ENCODE results near the gene HOXA1. TPM values are rescaled to one million over a fixed set of nuclear protein-coding genes. Genes with fewer than 3 reads are reported as not detected.

HOXA1 gene
- polyA plus RNA-seq (2013), result 0.32 TPM

GRCh38 chr7:27095897-27096767 lies at the start of gene HOXA1:
TSS of gene HOXA1 (minus strand) at chr7:27096000. CDS start at chr7:27095912, 88 bp downstream.
- peak within 1 kb of the TSS; percentile 57 to 82 (median 77) for H3K4me3 ChIP-seq (ENCODE audit: control insufficient read depth in 1 of 7, extremely low read depth in 1 of 7, insufficient read depth in 4 of 7, low read depth in 2 of 7, low read length in 6 of 7)
- 0% methylated on average over 45 of the region's 68 CpGs for WGBS (ENCODE audit: insufficient coverage)
- POLR2A ChIA-PET, result no interaction called here

GRCh38 chr7:27145165-27145913 lies 49.5 kb upstream of the HOXA1 start:
- ChIA-PET CTCF (interaction anchor here (0.6 to 9.1 kb wide), 9 partner anchors 8 to 476 kb away, joined by 3 to 87 read pairs (median 5); partner anchors contain the start of gene HOXA4), POLR2A (interaction anchor here (0.8 to 1.0 kb wide), 2 partner anchors 14 to 23 kb away, joined by 3 read pairs; no protein-coding TSS in a partner anchor)
- DNase-seq, result no peak
- Histone ChIP-seq H3K9me3 (ENCODE audit: control extremely low read depth in 1 of 5, control insufficient read depth in 4 of 5, insufficient read depth in 2 of 5, low read depth in 1 of 5, low read length in 4 of 5) (peaks cover 0 to 4% (median 0%) of the 10 kb centered on the region in 5 experiments), H3K4me3 (ENCODE audit: control insufficient read depth in 1 of 7, extremely low read depth in 1 of 7, insufficient read depth in 4 of 7, low read depth in 2 of 7, low read length in 6 of 7) (peak overlapping the region in 3 of 7 experiments; percentile 5 to 79 (median 40)), H3K27ac (ENCODE audit: insufficient read depth in 1 of 2, low read depth in 1 of 2, low read length in 2 of 2, poor library complexity in 1 of 2, severe bottlenecking in 2 of 2) (peak overlapping the region in 1 of 2 experiments; percentile 61), H3K4me1 (ENCODE audit: control extremely low read depth in 1 of 4, control insufficient read depth in 4 of 4, insufficient read depth in 4 of 4, low read length in 3 of 4) (peaks cover 5 to 62% (median 54%) of the 10 kb centered on the region in 4 experiments), H3K36me3 (ENCODE audit: control insufficient read depth in 4 of 4, insufficient read depth in 4 of 4, low read length in 3 of 4) (peaks cover 2 to 87% (median 49%) of the 10 kb centered on the region in 4 experiments), H3K27me3 (replicated peaks in 2 of 5; ENCODE audit: control insufficient read depth in 4 of 5, insufficient read depth in 5 of 5, low read length in 4 of 5) (no peaks in the 10 kb centered on the region)
- 77% methylated on average over 29 of the region's 47 CpGs for WGBS (ENCODE audit: insufficient coverage)

More at GRCh38 chr7:27095897-27096767, at the start of gene HOXA1:
- Histone ChIP-seq H3K4me1 (ENCODE audit: control extremely low read depth in 1 of 4, control insufficient read depth in 4 of 4, insufficient read depth in 4 of 4, low read length in 3 of 4) (peaks cover 2 to 47% (median 37%) of the 10 kb centered on the region in 4 experiments), H3K36me3 (ENCODE audit: control insufficient read depth in 4 of 4, insufficient read depth in 4 of 4, low read length in 3 of 4) (peaks cover 0 to 6% (median 1%) of the 10 kb centered on the region in 4 experiments), H3K27me3 (replicated peaks in 2 of 5; ENCODE audit: control insufficient read depth in 4 of 5, insufficient read depth in 5 of 5, low read length in 4 of 5) (peaks cover 30 to 98% (median 50%) of the 10 kb centered on the region in 5 experiments), H3K9me3 (ENCODE audit: control extremely low read depth in 1 of 5, control insufficient read depth in 4 of 5, insufficient read depth in 2 of 5, low read depth in 1 of 5, low read length in 4 of 5) (no peaks in the 10 kb centered on the region), H3K27ac (ENCODE audit: insufficient read depth in 1 of 2, low read depth in 1 of 2, low read length in 2 of 2, poor library complexity in 1 of 2, severe bottlenecking in 2 of 2) (no peak within 1 kb of the TSS)
- CTCF ChIA-PET, result interaction anchor here (0.6 to 3.8 kb wide), 10 partner anchors 10 to 414 kb away, joined by 3 to 24 read pairs (median 4); partner anchors contain the start of genes HOXA5 and HOXA7
- peak; percentile 87 to 93 (median 92) for DNase-seq

- POLR2A ChIA-PET, result interaction anchor here (0.6 to 1.0 kb wide), 3 partner anchors 15 to 32 kb away, joined by 3 read pairs; no protein-coding TSS in a partner anchor
- H3K36me3 ChIP-seq (ENCODE audit: control insufficient read depth in 4 of 4, insufficient read depth in 4 of 4, low read length in 3 of 4), result peaks cover 2 to 89% (median 53%) of the 10 kb centered on the region in 4 experiments
- H3K27ac ChIP-seq (ENCODE audit: insufficient read depth in 1 of 2, low read depth in 1 of 2, low read length in 2 of 2, poor library complexity in 1 of 2, severe bottlenecking in 2 of 2), result peak overlapping the region in 1 of 2 experiments; percentile 61
- CTCF ChIA-PET, result interaction anchor here (0.6 to 9.1 kb wide), 11 partner anchors 8 to 475 kb away, joined by 3 to 87 read pairs (median 5); partner anchors contain the start of genes HOXA3 and HOXA4
- no peak for DNase-seq
- 44% methylated on average over 26 of the region's 31 CpGs for WGBS (ENCODE audit: insufficient coverage)
- peaks cover 0 to 4% (median 0%) of the 10 kb centered on the region in 5 experiments for H3K9me3 ChIP-seq (ENCODE audit: control extremely low read depth in 1 of 5, control insufficient read depth in 4 of 5, insufficient read depth in 2 of 5, low read depth in 1 of 5, low read length in 4 of 5)
- H3K27me3 ChIP-seq (replicated peaks in 2 of 5; ENCODE audit: control insufficient read depth in 4 of 5, insufficient read depth in 5 of 5, low read length in 4 of 5), result no peaks in the 10 kb centered on the region
- H3K4me3 ChIP-seq (ENCODE audit: control insufficient read depth in 1 of 7, extremely low read depth in 1 of 7, insufficient read depth in 4 of 7, low read depth in 2 of 7, low read length in 6 of 7), result peak overlapping the region in 4 of 7 experiments; percentile 2 to 79 (median 22)
- H3K4me1 ChIP-seq (ENCODE audit: control extremely low read depth in 1 of 4, control insufficient read depth in 4 of 4, insufficient read depth in 4 of 4, low read length in 3 of 4), result peaks cover 3 to 56% (median 48%) of the 10 kb centered on the region in 4 experiments
Observed at GRCh38 chr7:27144781-27145164, 49.0 kb upstream of the HOXA1 start.

GRCh38 chr7:27143950-27144780 lies 48.4 kb upstream of the HOXA1 start:
- ChIA-PET CTCF (interaction anchor here (0.6 to 9.1 kb wide), 17 partner anchors 8 to 1251 kb away, joined by 3 to 87 read pairs (median 4); partner anchors contain the start of genes HOXA3 and HOXA4), POLR2A (interaction anchor here (0.6 to 1.0 kb wide), 2 partner anchors 24 to 32 kb away, joined by 3 read pairs; no protein-coding TSS in a partner anchor)
- Histone ChIP-seq H3K9me3 (ENCODE audit: control extremely low read depth in 1 of 5, control insufficient read depth in 4 of 5, insufficient read depth in 2 of 5, low read depth in 1 of 5, low read length in 4 of 5) (peaks cover 0 to 4% (median 0%) of the 10 kb centered on the region in 5 experiments), H3K4me3 (ENCODE audit: control insufficient read depth in 1 of 7, extremely low read depth in 1 of 7, insufficient read depth in 4 of 7, low read depth in 2 of 7, low read length in 6 of 7) (peak overlapping the region in 4 of 7 experiments; percentile 5 to 79 (median 32)), H3K27ac (ENCODE audit: insufficient read depth in 1 of 2, low read depth in 1 of 2, low read length in 2 of 2, poor library complexity in 1 of 2, severe bottlenecking in 2 of 2) (peak overlapping the region in 1 of 2 experiments; percentile 61), H3K4me1 (ENCODE audit: control extremely low read depth in 1 of 4, control insufficient read depth in 4 of 4, insufficient read depth in 4 of 4, low read length in 3 of 4) (peaks cover under 1 to 52% (median 45%) of the 10 kb centered on the region in 4 experiments), H3K36me3 (ENCODE audit: control insufficient read depth in 4 of 4, insufficient read depth in 4 of 4, low read length in 3 of 4) (peaks cover 2 to 90% (median 57%) of the 10 kb centered on the region in 4 experiments), H3K27me3 (replicated peaks in 2 of 5; ENCODE audit: control insufficient read depth in 4 of 5, insufficient read depth in 5 of 5, low read length in 4 of 5) (no peaks in the 10 kb centered on the region)
- 85% methylated on average over 32 of the region's 40 CpGs for WGBS (ENCODE audit: insufficient coverage)
- no peak for DNase-seq

- 82% methylated on average over 65 of the region's 86 CpGs for WGBS (ENCODE audit: insufficient coverage)
Observed at GRCh38 chr7:27143023-27143949, 47.5 kb upstream of the HOXA1 start, which contains the start of gene HOXA5. TSS of gene HOXA5 (minus strand) at chr7:27143681. CDS start at chr7:27143607, 74 bp downstream.

More at GRCh38 chr7:27143023-27143949, 47.5 kb upstream of the HOXA1 start, which contains the start of gene HOXA5:
- ChIA-PET POLR2A (interaction anchor here (0.8 kb wide), 1 partner anchor 8 kb away, joined by 3 read pairs; no protein-coding TSS in a partner anchor), CTCF (interaction anchor here (0.6 to 9.1 kb wide), 15 partner anchors 9 to 1250 kb away, joined by 3 to 87 read pairs (median 4); partner anchors contain the start of gene HOXA3)
- Histone ChIP-seq H3K27ac (ENCODE audit: insufficient read depth in 1 of 2, low read depth in 1 of 2, low read length in 2 of 2, poor library complexity in 1 of 2, severe bottlenecking in 2 of 2) (peak within 1 kb of the TSS in 1 of 2 experiments; percentile 61), H3K27me3 (replicated peaks in 2 of 5; ENCODE audit: control insufficient read depth in 4 of 5, insufficient read depth in 5 of 5, low read length in 4 of 5) (no peaks in the 10 kb centered on the region), H3K4me1 (ENCODE audit: control extremely low read depth in 1 of 4, control insufficient read depth in 4 of 4, insufficient read depth in 4 of 4, low read length in 3 of 4) (peaks cover 0 to 47% (median 44%) of the 10 kb centered on the region in 4 experiments), H3K4me3 (ENCODE audit: control insufficient read depth in 1 of 7, extremely low read depth in 1 of 7, insufficient read depth in 4 of 7, low read depth in 2 of 7, low read length in 6 of 7) (peak within 1 kb of the TSS; percentile 5 to 79 (median 46)), H3K36me3 (ENCODE audit: control insufficient read depth in 4 of 4, insufficient read depth in 4 of 4, low read length in 3 of 4) (peaks cover 2 to 89% (median 62%) of the 10 kb centered on the region in 4 experiments), H3K9me3 (ENCODE audit: control extremely low read depth in 1 of 5, control insufficient read depth in 4 of 5, insufficient read depth in 2 of 5, low read depth in 1 of 5, low read length in 4 of 5) (peaks cover 0 to 4% (median 0%) of the 10 kb centered on the region in 5 experiments)
- peak; percentile 69 to 92 (median 90) for DNase-seq
